T-cell (primary cell): ENCODE measurements around the gene CIAO3. TPM values are rescaled to one million over a fixed set of nuclear protein-coding genes. Genes with fewer than 3 reads are reported as not detected.
A peak's percentile ranks its signal among the peaks of the same experiment; 100 is the strongest.

Experiments used
- ATAC-seq, 4 experiments: fragments of 200-7000 bp in 3 of 4; fragments of 150-1000 bp in 1 of 4; cut with Tn5 transposase; replicated peaks in 1 of 4; 1 replicate in 3 of 4; 2 replicates in 1 of 4; pipeline ENCODE4 v1.10.0; 2021; ENCODE audit warnings: moderate library complexity in 3 of 4, mild to moderate bottlenecking in 2 of 4, moderate number of reproducible peaks in 1 of 4
- CTCF ChIA-PET, 2 donors: fragments of 300-600 bp; sonication (Branson Sonifier 250); formaldehyde crosslinking; loops; one replicate each; lab custom pipeline; 2022; ENCODE audit warnings: antibody characterized with exemption in 2 of 2; lab: Charles Lee
- POLR2A ChIA-PET, 2 donors: fragments of 300-600 bp; sonication (Branson Sonifier 250); formaldehyde crosslinking; loops; one replicate each; lab custom pipeline; 2022; ENCODE audit warnings: antibody characterized with exemption in 2 of 2; lab: Charles Lee
- DNase-seq, 35 experiments: peaks; one replicate each; pipeline versions ENCODE4 v3.0.0 to v3.0.0-alpha.2; 2013 to 2023
- H3K27ac ChIP-seq: one replicate; pipeline ENCODE4 v1.5.1; 2013; ENCODE audit warnings: low read length
- H3K27me3 ChIP-seq, 2 experiments: replicated peaks in 1 of 2; 1 replicate in 1 of 2; 2 replicates in 1 of 2; pipeline versions ENCODE4 v1.6.1 to v1.7.0; 2013; ENCODE audit warnings: low read length in 1 of 2, mixed read lengths in 1 of 2; ENCODE audit not compliant: control insufficient read depth in 2 of 2, insufficient read depth in 2 of 2; ENCODE audit errors: extremely low read depth in 1 of 2
- H3K36me3 ChIP-seq, 2 donors: 1 replicate in 1 of 2; 2 replicates in 1 of 2; pipeline versions ENCODE4 v1.6.1 to v1.7.0; 2013; ENCODE audit warnings: low read length in 1 of 2; ENCODE audit not compliant: control insufficient read depth in 2 of 2, insufficient read depth in 1 of 2; ENCODE audit errors: extremely low read depth in 1 of 2
- H3K4me1 ChIP-seq, 2 experiments: 1 replicate in 1 of 2; 2 replicates in 1 of 2; pipeline versions ENCODE4 v1.6.1 to v1.7.0; 2013; ENCODE audit warnings: low read length in 2 of 2, mixed read lengths in 1 of 2; ENCODE audit not compliant: insufficient read depth in 2 of 2, control insufficient read depth in 1 of 2; ENCODE audit errors: extremely low read depth in 1 of 2
- H3K4me3 ChIP-seq, 2 donors: 1 replicate in 1 of 2; 2 replicates in 1 of 2; pipeline versions ENCODE4 v1.5.1 to v1.7.0; 2013; ENCODE audit warnings: mild to moderate bottlenecking in 2 of 2, low read length in 1 of 2, moderate library complexity in 1 of 2; ENCODE audit not compliant: control insufficient read depth in 1 of 2; ENCODE audit errors: extremely low read depth in 1 of 2
- H3K9me3 ChIP-seq: 2 replicates; pipeline ENCODE4 v1.7.0; 2013
- H3K27ac Mint-ChIP-seq, 2 donors: one replicate each; pipeline ENCODE4 v1.8.0; 2020 to 2021; ENCODE audit warnings: mild to moderate bottlenecking in 2 of 2, mixed read lengths in 2 of 2
- H3K27me3 Mint-ChIP-seq, 2 donors: one replicate each; pipeline ENCODE4 v1.8.0; 2021 to 2022; ENCODE audit warnings: mixed read lengths in 2 of 2
- H3K36me3 Mint-ChIP-seq: one replicate; pipeline ENCODE4 v1.8.0; 2021; ENCODE audit warnings: mixed read lengths
- H3K4me1 Mint-ChIP-seq, 3 donors: one replicate each; pipeline ENCODE4 v1.8.0; 2020 to 2022; ENCODE audit warnings: mixed read lengths in 3 of 3, mild to moderate bottlenecking in 1 of 3
- H3K4me3 Mint-ChIP-seq, 3 donors: one replicate each; pipeline ENCODE4 v1.8.0; 2020 to 2022; ENCODE audit warnings: mild to moderate bottlenecking in 3 of 3, mixed read lengths in 3 of 3, moderate library complexity in 3 of 3
- H3K9me3 Mint-ChIP-seq, 3 donors: one replicate each; pipeline ENCODE4 v1.8.0; 2020 to 2022; ENCODE audit warnings: mixed read lengths in 3 of 3
- WGBS: methylation state at CpG from one replicate; pipeline ENCODE4 v1.1.5; 2013; ENCODE audit warnings: missing lambda C conversion rate; ENCODE audit not compliant: insufficient coverage; 5-methylcytosine and 5-hydroxymethylcytosine counted together
- total RNA-seq, 35 experiments: library from RNA in 6 of 35; stranded (reverse) in 6 of 35; fragments of 120-200 nt in 1 of 35; gene quantifications; one replicate each; pipeline versions ENCODE4 v1.2.1 to v1.2.4 and lab custom pipeline; 2013 to 2026

The CIAO3 gene
- total RNA-seq, 5 donors from 2014 or later (not counting 1 experiment from before 2014, with no cell fraction given) = 36.2 to 69.1 (median 58.6) TPM

DNA sequence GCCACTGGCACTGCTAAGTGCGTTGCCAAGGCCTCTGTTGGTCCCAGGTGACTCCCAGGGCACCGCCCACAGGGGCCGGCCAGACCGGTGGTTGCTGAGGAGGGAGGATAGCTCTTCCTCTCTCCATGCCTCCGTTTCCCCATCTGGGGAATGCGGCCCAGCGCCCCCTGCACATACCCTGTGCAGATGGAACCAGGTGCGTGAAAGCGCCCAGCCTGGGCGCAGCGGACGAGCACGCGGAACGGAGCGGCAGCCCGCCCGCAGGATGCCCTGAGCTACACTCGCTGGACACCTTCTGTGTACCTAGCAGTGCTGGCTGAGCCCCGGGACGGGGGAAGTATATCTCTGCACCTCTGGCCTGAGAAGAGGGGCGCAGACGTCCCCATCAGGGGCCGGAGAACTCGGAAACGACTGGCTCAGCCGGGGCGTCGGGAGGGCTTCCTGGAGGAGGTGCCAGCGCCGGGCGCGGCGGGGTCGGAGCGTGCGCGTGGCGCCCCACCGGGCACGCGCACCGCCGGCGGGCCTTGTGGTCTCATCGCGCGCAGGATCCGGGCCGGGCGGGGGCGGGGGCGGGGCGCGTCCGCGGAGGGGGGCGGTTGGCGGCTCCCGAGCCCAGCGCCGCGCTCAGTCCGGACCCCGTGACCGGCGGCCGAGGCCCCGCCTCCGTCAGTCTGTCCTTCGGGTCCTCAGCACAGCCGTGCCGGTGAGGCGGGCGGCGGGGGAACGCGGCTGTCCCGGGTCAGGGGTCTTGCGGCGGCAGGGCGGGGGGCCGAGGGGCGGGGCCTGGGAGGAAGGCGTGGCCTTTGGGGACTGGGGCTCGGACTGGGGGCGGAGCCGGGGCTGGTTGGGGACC is 14.1 kb downstream of the CIAO3 start, which contains the start of the genes CCDC78 and HAGHL:
CCDC78 (minus strand) TSS at position 6 of the 853 bp plus-strand sequence. CDS start 76 bp downstream, outside the sequence.
HAGHL (plus strand) TSS at position 669 of the 853 bp plus-strand sequence. CDS start 404 bp downstream, outside the sequence.
- peak within 1 kb of the TSS in 1 of 2 donors; percentile 61 for H3K27ac Mint-ChIP-seq
- Histone ChIP-seq H3K4me3 (peak within 1 kb of the TSS; percentile 74 to 77), H3K27ac (peak within 1 kb of the TSS; percentile 68), H3K36me3 (peaks cover 0 to 3% of the 10 kb centered on the region in 2 donors), H3K9me3 (no peaks in the 10 kb centered on the region), H3K27me3 (peaks cover 0 to 3% of the 10 kb centered on the region in 2 experiments), H3K4me1 (peaks cover 0 to 45% of the 10 kb centered on the region in 2 experiments)
- CTCF ChIA-PET = interaction anchor here in 1 of 2 donors (1.5 kb wide), 1 partner anchor 14 kb away, joined by 5 read pairs; no protein-coding TSS in a partner anchor
- POLR2A ChIA-PET = no interaction called here
- ATAC-seq (peak; percentile 43 to 57 (median 50)), DNase-seq (peak in 24 of 35 experiments; percentile 18 to 77 (median 47))
- peak within 1 kb of the TSS; percentile 71 to 80 (median 73) for H3K4me3 Mint-ChIP-seq
- no peaks in the 10 kb centered on the region for H3K9me3 Mint-ChIP-seq
- peaks cover 5 to 12% (median 6%) of the 10 kb centered on the region in 3 donors for H3K4me1 Mint-ChIP-seq
- H3K36me3 Mint-ChIP-seq = no peaks in the 10 kb centered on the region
- H3K27me3 Mint-ChIP-seq = no peaks in the 10 kb centered on the region
- 6% methylated on average over 84 of the region's 88 CpGs for WGBS

DNA sequence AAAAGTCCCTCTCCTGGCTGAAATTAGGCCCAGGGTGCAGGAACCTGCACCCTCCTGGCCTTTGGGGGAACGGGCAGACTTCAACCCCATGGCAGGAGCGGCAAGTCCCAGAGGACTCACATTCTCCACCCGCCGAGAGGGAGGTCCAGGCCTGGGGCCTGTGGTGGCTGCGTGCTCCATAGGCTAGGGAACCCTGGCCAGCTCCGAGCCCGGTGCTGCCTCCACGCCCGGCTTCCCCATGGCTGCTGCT is 14.7 kb downstream of the CIAO3 start:
- peaks cover 0 to 3% of the 10 kb centered on the region in 2 donors for H3K36me3 ChIP-seq
- H3K4me3 Mint-ChIP-seq = peak overlapping the region; percentile 71 to 80 (median 73)
- peak overlapping the region; percentile 49 for H3K27ac ChIP-seq
- ATAC-seq (no peak), DNase-seq (no peak)
- no peaks in the 10 kb centered on the region for H3K36me3 Mint-ChIP-seq
- H3K4me1 ChIP-seq = peaks cover 0 to 48% of the 10 kb centered on the region in 2 experiments
- ChIA-PET CTCF (interaction anchor here in 1 of 2 donors (1.5 kb wide), 1 partner anchor 14 kb away, joined by 5 read pairs; no protein-coding TSS in a partner anchor), POLR2A (interaction anchor here in 1 of 2 donors (1.1 kb wide), 1 partner anchor 10 kb away, joined by 3 read pairs; no protein-coding TSS in a partner anchor)
- no peak overlapping the region for H3K4me3 ChIP-seq
- 70% methylated on average over 7 of the region's 9 CpGs for WGBS
- peaks cover 0 to 3% of the 10 kb centered on the region in 2 experiments for H3K27me3 ChIP-seq
- peaks cover 5 to 12% (median 6%) of the 10 kb centered on the region in 3 donors for H3K4me1 Mint-ChIP-seq
- H3K9me3 Mint-ChIP-seq = no peaks in the 10 kb centered on the region
- no peaks in the 10 kb centered on the region for H3K27me3 Mint-ChIP-seq
- no peak overlapping the region for H3K27ac Mint-ChIP-seq
- no peaks in the 10 kb centered on the region for H3K9me3 ChIP-seq

DNA sequence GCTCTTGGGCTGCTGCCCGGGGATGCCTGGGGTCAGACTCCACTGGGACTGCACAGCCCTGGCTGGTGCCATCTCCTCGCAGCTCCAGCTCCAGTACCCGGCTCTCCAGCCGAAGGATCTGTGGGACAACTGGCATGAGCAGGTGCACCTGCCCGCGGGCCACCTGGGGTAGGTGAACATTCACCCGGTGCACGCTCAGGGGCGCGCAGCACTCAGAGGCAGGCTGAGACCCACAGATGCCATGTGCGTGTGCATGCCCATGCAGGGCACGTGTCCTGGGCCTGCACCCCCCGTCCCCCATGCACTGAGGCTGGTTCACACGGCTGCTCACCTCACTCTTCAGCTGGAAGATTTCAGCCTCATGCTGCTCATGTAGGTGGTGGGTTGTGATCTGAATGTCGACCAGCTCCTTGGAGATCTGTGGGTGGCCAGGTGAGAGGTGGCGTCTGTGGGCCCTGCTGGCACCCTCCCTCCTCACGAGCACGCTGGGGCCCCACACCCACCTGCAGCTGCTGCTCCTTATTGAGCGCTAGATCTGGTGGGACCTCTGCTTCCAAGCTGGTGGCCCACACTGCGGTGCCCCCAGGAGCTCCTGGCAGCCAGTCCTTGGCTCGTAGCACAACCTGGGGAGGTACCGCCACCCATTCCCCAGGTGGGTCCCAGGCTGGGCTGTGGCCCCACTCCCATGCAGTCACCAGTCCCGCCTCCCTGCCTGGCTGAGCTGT is 15.2 kb downstream of the CIAO3 start:
- Histone ChIP-seq H3K36me3 (peaks cover 0 to 3% of the 10 kb centered on the region in 2 donors), H3K27ac (peak overlapping the region; percentile 49), H3K27me3 (peaks cover 0 to 3% of the 10 kb centered on the region in 2 experiments), H3K9me3 (no peaks in the 10 kb centered on the region), H3K4me1 (peaks cover 0 to 50% of the 10 kb centered on the region in 2 experiments), H3K4me3 (no peak overlapping the region)
- CTCF ChIA-PET = interaction anchor here in 1 of 2 donors (1.5 kb wide), 1 partner anchor 13 kb away, joined by 5 read pairs; no protein-coding TSS in a partner anchor
- Mint-ChIP-seq H3K36me3 (no peaks in the 10 kb centered on the region), H3K9me3 (no peaks in the 10 kb centered on the region), H3K27me3 (no peaks in the 10 kb centered on the region), H3K4me1 (peaks cover 5 to 12% (median 6%) of the 10 kb centered on the region in 3 donors), H3K27ac (no peak overlapping the region), H3K4me3 (peak overlapping the region; percentile 28 to 80 (median 36))
- DNase-seq (no peak), ATAC-seq (no peak)
- POLR2A ChIA-PET = interaction anchor here in 1 of 2 donors (1.1 kb wide), 1 partner anchor 10 kb away, joined by 3 read pairs; no protein-coding TSS in a partner anchor
- 93% methylated on average over 17 of the region's 23 CpGs for WGBS

- Mint-ChIP-seq H3K4me1 (peaks cover 11 to 17% (median 11%) of the 10 kb centered on the region in 3 donors), H3K27ac (peak overlapping the region; percentile 16 to 27), H3K36me3 (no peaks in the 10 kb centered on the region), H3K9me3 (no peaks in the 10 kb centered on the region), H3K4me3 (no peak overlapping the region), H3K27me3 (no peaks in the 10 kb centered on the region)
- DNase-seq (no peak), ATAC-seq (no peak)
- whole genome bisulfite sequencing = 79% methylated on average over 7 of the region's 7 CpGs
- H3K36me3 ChIP-seq = peaks cover 0 to 2% of the 10 kb centered on the region in 2 donors
- peaks cover 3 to 56% of the 10 kb centered on the region in 2 experiments for H3K4me1 ChIP-seq
- peaks cover 0 to 3% of the 10 kb centered on the region in 2 experiments for H3K27me3 ChIP-seq
- POLR2A ChIA-PET = interaction anchor here in 1 of 2 donors (1.1 kb wide), 1 partner anchor 9 kb away, joined by 3 read pairs; no protein-coding TSS in a partner anchor
- CTCF ChIA-PET = interaction anchor here in 1 of 2 donors (1.5 kb wide), 1 partner anchor 13 kb away, joined by 5 read pairs; no protein-coding TSS in a partner anchor
- H3K9me3 ChIP-seq = no peaks in the 10 kb centered on the region
- no peak overlapping the region for H3K27ac ChIP-seq
- no peak overlapping the region for H3K4me3 ChIP-seq
These were observed 15.8 kb downstream of the CIAO3 start for GRCh38 chr16:725041-725376.

DNA sequence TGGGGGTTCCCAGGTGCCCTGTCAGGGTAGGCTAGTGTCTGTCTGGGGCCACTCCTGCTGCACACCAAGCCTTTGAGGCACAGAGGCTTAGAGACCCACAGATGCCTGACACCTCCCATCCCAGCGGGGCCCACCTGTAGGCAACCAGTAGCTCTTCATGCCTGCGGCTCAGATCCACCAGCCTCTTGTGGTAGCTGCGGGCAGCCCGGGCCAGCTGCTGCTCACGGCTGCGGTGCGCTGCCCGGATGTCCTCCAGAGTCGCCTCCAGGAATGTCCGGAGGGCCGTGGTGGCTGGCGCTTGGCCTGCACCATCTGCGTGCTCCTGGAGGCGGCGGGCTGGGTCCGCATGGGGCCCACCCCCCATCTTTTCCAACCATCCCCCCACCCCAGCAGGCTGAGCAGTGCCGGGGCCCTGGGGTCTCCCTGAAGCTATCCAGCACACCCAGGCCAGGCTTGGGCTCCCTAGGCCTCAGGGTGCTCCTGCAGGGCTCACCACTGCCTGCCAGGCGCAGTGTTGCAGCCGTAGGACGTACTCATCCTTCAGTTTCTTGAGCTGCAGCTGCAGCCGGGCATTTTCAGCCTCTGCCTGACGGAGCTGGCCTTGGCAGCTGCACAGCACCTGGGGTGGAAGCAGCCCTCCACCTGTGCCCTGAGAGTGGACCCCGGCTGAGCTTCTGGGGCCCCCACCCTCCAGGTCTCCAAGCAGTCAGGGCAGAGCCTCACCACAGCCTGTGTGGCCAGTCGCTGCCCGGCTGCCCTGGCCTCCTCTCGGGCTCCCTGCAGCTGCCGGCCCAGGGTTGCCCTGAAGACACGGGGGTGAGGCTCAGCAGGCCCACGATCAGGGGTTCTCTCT is 16.4 kb downstream of the CIAO3 start:
- Mint-ChIP-seq H3K27ac (no peak overlapping the region), H3K9me3 (no peaks in the 10 kb centered on the region), H3K27me3 (no peaks in the 10 kb centered on the region), H3K4me3 (no peak overlapping the region), H3K4me1 (peaks cover 13 to 23% (median 15%) of the 10 kb centered on the region in 3 donors), H3K36me3 (no peaks in the 10 kb centered on the region)
- Histone ChIP-seq H3K9me3 (no peaks in the 10 kb centered on the region), H3K27me3 (peaks cover 0 to 3% of the 10 kb centered on the region in 2 experiments), H3K27ac (no peak overlapping the region), H3K4me1 (peaks cover 5 to 62% of the 10 kb centered on the region in 2 experiments), H3K36me3 (no peaks in the 10 kb centered on the region), H3K4me3 (no peak overlapping the region)
- ATAC-seq (no peak), DNase-seq (no peak)
- ChIA-PET CTCF (interaction anchor here in 1 of 2 donors (1.5 kb wide), 1 partner anchor 12 kb away, joined by 5 read pairs; no protein-coding TSS in a partner anchor), POLR2A (no interaction called here)
- WGBS = 82% methylated on average over 22 of the region's 29 CpGs
